ENCODE measurements around the gene RGCC. TPM values are rescaled to one million over a fixed set of nuclear protein-coding genes. Genes with fewer than 3 reads are reported as not detected.

RGCC gene
- total and polyA plus RNA-seq, 9 of the 15 experiments (the other 6 are each of a cell fraction or from before 2014, with no cell fraction given) = 0.51 to 10.4 (median 5.8) TPM

- H3K9me1 ChIP-seq (ENCODE audit: control insufficient read depth, insufficient read depth, low read length) = no peaks in the 10 kb centered on the region
- WGBS (ENCODE audit: insufficient coverage, low coverage, missing lambda C conversion rate) = 70% methylated on average over 1 of the region's 1 CpG
- H2AFZ ChIP-seq (ENCODE audit: low read depth, low read length) = peak overlapping the region; percentile 31; the same call in 1 of the 2 replicates
- H3K9ac ChIP-seq (ENCODE audit: insufficient read depth in 1 of 2, low read depth in 2 of 2, low read length in 2 of 2) = peak overlapping the region in 1 of 2 experiments; percentile 30; a peak in 1 of 4 replicates
- CTCF ChIA-PET (ENCODE audit: low intra/inter-chr PET ratio) = no interaction called here
- peak overlapping the region; percentile 44; the same call in 1 of the 2 replicates for H3K4me2 ChIP-seq (ENCODE audit: insufficient read depth, low read length)
- H3K36me3 ChIP-seq (ENCODE audit: control insufficient read depth, insufficient read depth, low read length) = peaks cover 5% of the 10 kb centered on the region; the same call in 1 of the 3 replicates
- intact Hi-C loops (cut with micrococcal nuclease) (loop anchor here (1.0 kb wide), 1 partner anchor 88 kb away; no protein-coding TSS in a partner anchor), in situ Hi-C loops (cut with MboI) (no loop called here)
- peak in 2 of 4 experiments; percentile 23 to 27 for DNase-seq (ENCODE audit: extremely low read depth in 1 of 4, low spot score in 3 of 4)
- BruUV-seq (replicated peaks) = no TSS peak
- peaks cover 4% of the 10 kb centered on the region; the same call in 1 of the 3 replicates for H3K79me2 ChIP-seq (ENCODE audit: control insufficient read depth, insufficient read depth, low read length)
- no peaks in the 10 kb centered on the region for H3K27me3 ChIP-seq (ENCODE audit: control insufficient read depth in 2 of 2, insufficient read depth in 2 of 2, low read length in 2 of 2)
- no peak for FAIRE-seq
- H3K4me1 ChIP-seq (replicated peaks in 1 of 2; ENCODE audit: control insufficient read depth in 2 of 2, insufficient read depth in 2 of 2, low read length in 2 of 2) = peaks cover 27 to 42% of the 10 kb centered on the region in 2 experiments
- POLR2A ChIA-PET = no interaction called here
- H4K20me1 ChIP-seq (replicated peaks; ENCODE audit: control insufficient read depth, insufficient read depth, low read length) = no peaks in the 10 kb centered on the region
- no peaks in the 10 kb centered on the region for H3K9me3 ChIP-seq (replicated peaks; ENCODE audit: control insufficient read depth, insufficient read depth, low read depth, low read length)
- H3K27ac ChIP-seq (ENCODE audit: extremely low read depth, low read depth, low read length) = peak overlapping the region; percentile 68; the same call in 2 of the 3 replicates
- no peak for ATAC-seq
- no peak overlapping the region for H3K4me3 ChIP-seq
- TF ChIP-seq U2AF1 (optimal IDR thresholded peaks at IDR 0.05; ENCODE audit: low read depth, low read length) (no peak), THRB (CRISPR knock-in tag; conservative IDR thresholded peaks at IDR 0.05) (0 out of 2 replicates have a peak, but pooled peaks have one; percentile 67), ZFP1 (CRISPR knock-in tag; IDR thresholded peaks at IDR 0.05) (no peak), HDAC6 (IDR thresholded peaks at IDR 0.05; ENCODE audit: low read depth, low read length) (no peak), HDAC1 (IDR thresholded peaks at IDR 0.05) (peak in 1 of 2 experiments; percentile 46; a peak in 1 of 4 replicates), SMARCA5 (IDR thresholded peaks at IDR 0.05) (peak; percentile 81), ZBTB8A (IDR thresholded peaks at IDR 0.05; ENCODE audit: partially characterized antibody) (no peak), ARHGAP35 (IDR thresholded peaks at IDR 0.05; ENCODE audit: partially characterized antibody) (peak; percentile 4), CBFA2T2 (conservative IDR thresholded peaks at IDR 0.05) (no peak), LARP7 (IDR thresholded peaks at IDR 0.05) (peak; percentile 71; the same call in 1 of the 2 replicates), MCM3 (IDR thresholded peaks at IDR 0.05) (no peak), MYBL2 (IDR thresholded peaks at IDR 0.05; ENCODE audit: low read depth) (0 out of 2 replicates have a peak, but pooled peaks have one; percentile 15), MYBL2 (CRISPR knock-in tag; IDR thresholded peaks at IDR 0.05; ENCODE audit: borderline replicate concordance) (no peak), MLLT1 (IDR thresholded peaks at IDR 0.05) (peak in 1 of 2 experiments; percentile 36; a peak in 1 of 4 replicates), HLTF (IDR thresholded peaks at IDR 0.05) (0 out of 2 replicates have a peak, but pooled peaks have one; percentile 31), MTF1 (CRISPR knock-in tag; IDR thresholded peaks at IDR 0.05; ENCODE audit: borderline replicate concordance) (no peak), ZSCAN29 (IDR thresholded peaks at IDR 0.05) (no peak), ZBTB43 (CRISPR knock-in tag; IDR thresholded peaks at IDR 0.05) (peak; percentile 75; the same call in 1 of the 2 replicates), SMARCE1 (IDR thresholded peaks at IDR 0.05) (peak; percentile 6; the same call in 1 of the 2 replicates), HDGF (IDR thresholded peaks at IDR 0.05) (0 out of 2 replicates have a peak, but pooled peaks have one; percentile 76), ELF4 (CRISPR knock-in tag; IDR thresholded peaks at IDR 0.05) (peak; percentile 83), RCOR1 (IDR thresholded peaks at IDR 0.05; ENCODE audit: borderline replicate concordance in 1 of 2, low read depth in 2 of 2, low read length in 2 of 2) (0 out of 4 replicates have a peak, but pooled peaks of 1 of the 2 experiments have one; percentile 1)
These were observed 8.6 kb downstream of the RGCC start for GRCh38 chr13:41465898-41466320.

All from K562 (cell line).